ENCODE data around the gene CCZ1.
"Not testable (repeated sequence)": the region's sequence is repeated elsewhere in the genome, so short reads cannot be mapped to it uniquely, and the experiment has no call there.

DNA sequence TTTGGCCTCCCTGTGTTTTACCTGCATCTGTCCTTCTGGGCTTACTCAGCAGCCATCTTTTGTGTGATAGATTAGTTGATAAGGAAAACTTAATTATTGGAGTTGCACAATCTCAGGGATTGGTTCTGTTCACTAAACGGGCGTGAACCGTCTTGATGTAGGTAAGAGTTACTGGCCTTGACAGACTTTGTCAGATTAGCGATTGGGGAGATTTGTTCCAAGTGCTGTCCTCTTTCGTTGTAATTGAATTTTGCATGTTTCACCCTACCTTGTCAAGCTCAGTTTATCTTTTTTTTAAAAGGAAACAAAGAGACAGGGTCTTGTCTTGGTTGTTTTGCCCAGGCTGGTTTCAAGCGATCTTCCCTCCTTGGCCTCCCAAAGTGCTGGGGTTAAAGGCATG, 4.5 kb downstream of the CCZ1 start:
- TF ChIP-seq, protein P1, sequence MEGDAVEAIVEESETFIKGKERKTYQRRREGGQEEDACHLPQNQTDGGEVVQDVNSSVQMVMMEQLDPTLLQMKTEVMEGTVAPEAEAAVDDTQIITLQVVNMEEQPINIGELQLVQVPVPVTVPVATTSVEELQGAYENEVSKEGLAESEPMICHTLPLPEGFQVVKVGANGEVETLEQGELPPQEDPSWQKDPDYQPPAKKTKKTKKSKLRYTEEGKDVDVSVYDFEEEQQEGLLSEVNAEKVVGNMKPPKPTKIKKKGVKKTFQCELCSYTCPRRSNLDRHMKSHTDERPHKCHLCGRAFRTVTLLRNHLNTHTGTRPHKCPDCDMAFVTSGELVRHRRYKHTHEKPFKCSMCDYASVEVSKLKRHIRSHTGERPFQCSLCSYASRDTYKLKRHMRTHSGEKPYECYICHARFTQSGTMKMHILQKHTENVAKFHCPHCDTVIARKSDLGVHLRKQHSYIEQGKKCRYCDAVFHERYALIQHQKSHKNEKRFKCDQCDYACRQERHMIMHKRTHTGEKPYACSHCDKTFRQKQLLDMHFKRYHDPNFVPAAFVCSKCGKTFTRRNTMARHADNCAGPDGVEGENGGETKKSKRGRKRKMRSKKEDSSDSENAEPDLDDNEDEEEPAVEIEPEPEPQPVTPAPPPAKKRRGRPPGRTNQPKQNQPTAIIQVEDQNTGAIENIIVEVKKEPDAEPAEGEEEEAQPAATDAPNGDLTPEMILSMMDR (IDR thresholded peaks at IDR 0.05; ENCODE audit: low read depth, low read length), result not testable (repeated sequence)
- TF ChIP-seq POLR2A (IDR thresholded peaks at IDR 0.05; ENCODE audit: extremely low read depth, insufficient read length); MYC (IDR thresholded peaks at IDR 0.05; ENCODE audit: low read depth, low read length): not testable (repeated sequence)
- TF ChIP-seq, protein P2, sequence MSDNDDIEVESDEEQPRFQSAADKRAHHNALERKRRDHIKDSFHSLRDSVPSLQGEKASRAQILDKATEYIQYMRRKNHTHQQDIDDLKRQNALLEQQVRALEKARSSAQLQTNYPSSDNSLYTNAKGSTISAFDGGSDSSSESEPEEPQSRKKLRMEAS (IDR thresholded peaks at IDR 0.05; ENCODE audit: low read depth, low read length), result not testable (repeated sequence)
